ENCODE results near the gene PRKCH. TPM values are rescaled to one million over a fixed set of nuclear protein-coding genes. Genes with fewer than 3 reads are reported as not detected.

PRKCH gene
- total RNA-seq, 3 donors from 2014 or later (not counting 1 experiment from before 2014, with no cell fraction given), result 610 to 756 (median 618) TPM

- H3K27ac ChIP-seq (ENCODE audit: low read length), result peak overlapping the region; percentile 98
- intact Hi-C loops (cut with micrococcal nuclease), result no loop called here
- peak in 1 of 2 donors; percentile 63 for DNase-seq
- Mint-ChIP-seq H3K4me3 (no peak overlapping the region), H3K9me3 (peaks cover 2 to 5% of the 10 kb centered on the region in 2 donors), H3K27me3 (ENCODE audit: low read depth in 2 of 2) (no peaks in the 10 kb centered on the region), H3K27ac (no peak overlapping the region), H3K4me1 (peaks cover 0 to 11% of the 10 kb centered on the region in 2 donors), H3K36me3 (peaks cover 9% of the 10 kb centered on the region)
- peaks cover 4% of the 10 kb centered on the region for H3K36me3 ChIP-seq (ENCODE audit: control insufficient read depth, insufficient read depth, low read length)
- peaks cover 82% of the 10 kb centered on the region for H3K4me1 ChIP-seq (ENCODE audit: control insufficient read depth, insufficient read depth, low read length)
- TF ChIP-seq, protein P1, sequence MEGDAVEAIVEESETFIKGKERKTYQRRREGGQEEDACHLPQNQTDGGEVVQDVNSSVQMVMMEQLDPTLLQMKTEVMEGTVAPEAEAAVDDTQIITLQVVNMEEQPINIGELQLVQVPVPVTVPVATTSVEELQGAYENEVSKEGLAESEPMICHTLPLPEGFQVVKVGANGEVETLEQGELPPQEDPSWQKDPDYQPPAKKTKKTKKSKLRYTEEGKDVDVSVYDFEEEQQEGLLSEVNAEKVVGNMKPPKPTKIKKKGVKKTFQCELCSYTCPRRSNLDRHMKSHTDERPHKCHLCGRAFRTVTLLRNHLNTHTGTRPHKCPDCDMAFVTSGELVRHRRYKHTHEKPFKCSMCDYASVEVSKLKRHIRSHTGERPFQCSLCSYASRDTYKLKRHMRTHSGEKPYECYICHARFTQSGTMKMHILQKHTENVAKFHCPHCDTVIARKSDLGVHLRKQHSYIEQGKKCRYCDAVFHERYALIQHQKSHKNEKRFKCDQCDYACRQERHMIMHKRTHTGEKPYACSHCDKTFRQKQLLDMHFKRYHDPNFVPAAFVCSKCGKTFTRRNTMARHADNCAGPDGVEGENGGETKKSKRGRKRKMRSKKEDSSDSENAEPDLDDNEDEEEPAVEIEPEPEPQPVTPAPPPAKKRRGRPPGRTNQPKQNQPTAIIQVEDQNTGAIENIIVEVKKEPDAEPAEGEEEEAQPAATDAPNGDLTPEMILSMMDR (IDR thresholded peaks at IDR 0.05), result no peak
- H3K27me3 ChIP-seq (ENCODE audit: control insufficient read depth, insufficient read depth, low read length), result no peaks in the 10 kb centered on the region
- ATAC-seq, result peak; percentile 70 to 84 (median 74)
- WGBS (ENCODE audit: insufficient coverage), result 22% methylated on average over 8 of the region's 8 CpGs
- peaks cover 11% of the 10 kb centered on the region for H3K9me3 ChIP-seq (ENCODE audit: control insufficient read depth, insufficient read depth, low read length)
- H3K4me3 ChIP-seq (ENCODE audit: low read length), result no peak overlapping the region
Observed at GRCh38 chr14:61379639-61380184, 58.3 kb downstream of the PRKCH start.

- intact Hi-C loops (cut with micrococcal nuclease), result no loop called here
- 54% methylated on average over 3 of the region's 3 CpGs for WGBS (ENCODE audit: insufficient coverage)
- Histone ChIP-seq H3K27ac (ENCODE audit: low read length) (peak overlapping the region; percentile 98), H3K27me3 (ENCODE audit: control insufficient read depth, insufficient read depth, low read length) (no peaks in the 10 kb centered on the region), H3K9me3 (ENCODE audit: control insufficient read depth, insufficient read depth, low read length) (peaks cover 3% of the 10 kb centered on the region), H3K36me3 (ENCODE audit: control insufficient read depth, insufficient read depth, low read length) (peaks cover 3% of the 10 kb centered on the region), H3K4me1 (ENCODE audit: control insufficient read depth, insufficient read depth, low read length) (peaks cover 86% of the 10 kb centered on the region), H3K4me3 (ENCODE audit: low read length) (no peak overlapping the region)
- no peak overlapping the region for H3K27ac Mint-ChIP-seq
- TF ChIP-seq, protein P1 (IDR thresholded peaks at IDR 0.05), result no peak
- DNase-seq (peak in 1 of 2 donors; percentile 64), ATAC-seq (no peak)
- H3K9me3 Mint-ChIP-seq, result no peaks in the 10 kb centered on the region
- no peaks in the 10 kb centered on the region for H3K4me1 Mint-ChIP-seq
- no peak overlapping the region for H3K4me3 Mint-ChIP-seq
- no peaks in the 10 kb centered on the region for H3K27me3 Mint-ChIP-seq (ENCODE audit: low read depth in 2 of 2)
- no peaks in the 10 kb centered on the region for H3K36me3 Mint-ChIP-seq
Observed at GRCh38 chr14:61380984-61381383, 59.6 kb downstream of the PRKCH start.

GRCh38 chr14:61381553-61381952 lies 60.2 kb downstream of the PRKCH start:
- Histone ChIP-seq H3K9me3 (ENCODE audit: control insufficient read depth, insufficient read depth, low read length) (peaks cover under 1% of the 10 kb centered on the region), H3K27me3 (ENCODE audit: control insufficient read depth, insufficient read depth, low read length) (no peaks in the 10 kb centered on the region), H3K4me1 (ENCODE audit: control insufficient read depth, insufficient read depth, low read length) (peaks cover 87% of the 10 kb centered on the region), H3K4me3 (ENCODE audit: low read length) (no peak overlapping the region), H3K36me3 (ENCODE audit: control insufficient read depth, insufficient read depth, low read length) (peaks cover 3% of the 10 kb centered on the region), H3K27ac (ENCODE audit: low read length) (peak overlapping the region; percentile 98)
- TF ChIP-seq, protein P1 (IDR thresholded peaks at IDR 0.05), result no peak
- no peaks in the 10 kb centered on the region for H3K4me1 Mint-ChIP-seq
- no peak overlapping the region for H3K27ac Mint-ChIP-seq
- no peaks in the 10 kb centered on the region for H3K9me3 Mint-ChIP-seq
- H3K27me3 Mint-ChIP-seq (ENCODE audit: low read depth in 2 of 2), result no peaks in the 10 kb centered on the region
- DNase-seq (no peak), ATAC-seq (peak in 1 of 3 donors; percentile 7)
- WGBS (ENCODE audit: insufficient coverage), result 45% methylated on average over 9 of the region's 9 CpGs
- H3K4me3 Mint-ChIP-seq, result no peak overlapping the region
- intact Hi-C loops (cut with micrococcal nuclease), result no loop called here
- H3K36me3 Mint-ChIP-seq, result no peaks in the 10 kb centered on the region

GRCh38 chr14:61382842-61383241 lies 61.5 kb downstream of the PRKCH start:
- 69% methylated on average over 1 of the region's 2 CpGs for WGBS (ENCODE audit: insufficient coverage)
- TF ChIP-seq, protein P1 (IDR thresholded peaks at IDR 0.05), result no peak
- Histone ChIP-seq H3K4me3 (ENCODE audit: low read length) (no peak overlapping the region), H3K36me3 (ENCODE audit: control insufficient read depth, insufficient read depth, low read length) (peaks cover 3% of the 10 kb centered on the region), H3K4me1 (ENCODE audit: control insufficient read depth, insufficient read depth, low read length) (peaks cover 93% of the 10 kb centered on the region), H3K27ac (ENCODE audit: low read length) (peak overlapping the region; percentile 98), H3K27me3 (ENCODE audit: control insufficient read depth, insufficient read depth, low read length) (no peaks in the 10 kb centered on the region), H3K9me3 (ENCODE audit: control insufficient read depth, insufficient read depth, low read length) (no peaks in the 10 kb centered on the region)
- intact Hi-C loops (cut with micrococcal nuclease), result no loop called here
- no peak overlapping the region for H3K4me3 Mint-ChIP-seq
- H3K9me3 Mint-ChIP-seq, result no peaks in the 10 kb centered on the region
- DNase-seq (no peak), ATAC-seq (no peak)
- no peak overlapping the region for H3K27ac Mint-ChIP-seq
- no peaks in the 10 kb centered on the region for H3K27me3 Mint-ChIP-seq (ENCODE audit: low read depth in 2 of 2)
- no peaks in the 10 kb centered on the region for H3K36me3 Mint-ChIP-seq
- H3K4me1 Mint-ChIP-seq, result no peaks in the 10 kb centered on the region

Data from natural killer cell (primary cell).